ENCODE data around the gene CASP10.
"Not testable (repeated sequence)": the region's sequence is repeated elsewhere in the genome, so short reads cannot be mapped to it uniquely, and the experiment has no call there.

CASP10 gene

GRCh38 chr2:201182650-201183364 lies at the start of gene CASP10:
TSS of gene CASP10 (plus strand) at chr2:201183141. CDS start at chr2:201185778, 2,637 bp downstream.
- peak; percentile 93 for DNase-seq (ENCODE audit: low spot score)

GRCh38 chr2:201135386-201135785 lies 47.6 kb upstream of the CASP10 start:
- no peak for DNase-seq (ENCODE audit: low spot score)

GRCh38 chr2:201136889-201137321 lies 46.0 kb upstream of the CASP10 start:
- DNase-seq (ENCODE audit: low spot score) = no peak

GRCh38 chr2:201137505-201138400 lies 45.2 kb upstream of the CASP10 start:
- DNase-seq (ENCODE audit: low spot score) = no peak

GRCh38 chr2:201138401-201138970 lies 44.5 kb upstream of the CASP10 start:
- no peak for DNase-seq (ENCODE audit: low spot score)

- not testable (repeated sequence) for DNase-seq (ENCODE audit: low spot score)
Measured at GRCh38 chr2:201138986-201139781, 43.8 kb upstream of the CASP10 start.

- DNase-seq (ENCODE audit: low spot score) = no peak
Measured at GRCh38 chr2:201139836-201140604, 42.9 kb upstream of the CASP10 start.

GRCh38 chr2:201144101-201145051 lies 38.6 kb upstream of the CASP10 start:
- DNase-seq (ENCODE audit: low spot score) = no peak

- no peak for DNase-seq (ENCODE audit: low spot score)
Measured at GRCh38 chr2:201148434-201148990, 34.4 kb upstream of the CASP10 start.

GRCh38 chr2:201149064-201149820 lies 33.7 kb upstream of the CASP10 start:
- no peak for DNase-seq (ENCODE audit: low spot score)

GRCh38 chr2:201149821-201150165 lies 33.1 kb upstream of the CASP10 start:
- not testable (repeated sequence) for DNase-seq (ENCODE audit: low spot score)

GRCh38 chr2:201150454-201151020 lies 32.4 kb upstream of the CASP10 start:
- no peak for DNase-seq (ENCODE audit: low spot score)

- no peak for DNase-seq (ENCODE audit: low spot score)
Measured at GRCh38 chr2:201151127-201151981, 31.6 kb upstream of the CASP10 start.

GRCh38 chr2:201152517-201152916 lies 30.4 kb upstream of the CASP10 start:
- no peak for DNase-seq (ENCODE audit: low spot score)

GRCh38 chr2:201152999-201153815 lies 29.7 kb upstream of the CASP10 start:
- no peak for DNase-seq (ENCODE audit: low spot score)

- DNase-seq (ENCODE audit: low spot score) = no peak
Measured at GRCh38 chr2:201154615-201155399, 28.1 kb upstream of the CASP10 start.
